K562 (cell line): Measurements from ENCODE around the gene UQCRHL. TPM values are rescaled to one million over a fixed set of nuclear protein-coding genes. Genes with fewer than 3 reads are reported as not detected.
A peak's percentile ranks its signal among the peaks of the same experiment; 100 is the strongest.

ENCODE experiments used
- EP400 ChIP-seq: fragments of 450-650 bp; IDR thresholded peaks from 2 replicates; pipeline ENCODE4 v1.6.1; 2017; ENCODE audit warnings: antibody characterized with exemption, mild to moderate bottlenecking, moderate library complexity
- FOXK2 ChIP-seq, 2 experiments: fragments of 450-650 bp; IDR thresholded peaks in 1 of 2; conservative IDR thresholded peaks in 1 of 2; 2 replicates each; pipeline ENCODE4 v1.6.1; 2016; ENCODE audit warnings: low read depth in 2 of 2, mild to moderate bottlenecking in 1 of 2
- GABPA ChIP-seq: fragments of 200-800 bp; sonication (Bioruptor generic); conservative IDR thresholded peaks from 2 replicates; pipeline ENCODE4 v1.6.1; 2016; ENCODE audit warnings: low read depth, missing genetic modification characterization, missing compliant biosample characterization
- HBP1 ChIP-seq: fragments of 450-650 bp; formaldehyde crosslinking; IDR thresholded peaks from 2 replicates; pipeline ENCODE4 v1.4.0; 2022; ENCODE audit warnings: missing genetic modification characterization
- HCFC1 ChIP-seq: IDR thresholded peaks from 2 replicates; pipeline ENCODE4 v1.6.1; 2012; ENCODE audit warnings: low read depth, low read length, improper control_type of control experiment
- HOMEZ ChIP-seq: fragments of 250-450 bp; sonication (Bioruptor Pico); IDR thresholded peaks from 2 replicates; pipeline ENCODE4 v1.4.0; 2020; ENCODE audit warnings: mild to moderate bottlenecking, moderate library complexity
- KLF1 ChIP-seq: fragments of 450-650 bp; IDR thresholded peaks from 2 replicates; pipeline ENCODE4 v1.6.1; 2016; ENCODE audit warnings: missing genetic modification characterization, missing compliant biosample characterization
- KLF13 ChIP-seq: fragments of 450-650 bp; IDR thresholded peaks from 2 replicates; pipeline ENCODE4 v1.6.1; 2016; ENCODE audit warnings: missing genetic modification characterization, low read depth, mild to moderate bottlenecking, missing compliant biosample characterization, moderate library complexity, borderline replicate concordance
- L3MBTL2 ChIP-seq: fragments of 450-650 bp; IDR thresholded peaks from 2 replicates; pipeline ENCODE4 v1.6.1; 2016; ENCODE audit warnings: mild to moderate bottlenecking, moderate library complexity
- NCOA1 ChIP-seq: fragments of 450-650 bp; IDR thresholded peaks from 2 replicates; pipeline ENCODE4 v1.6.1; 2016; ENCODE audit warnings: low read depth
- SAFB ChIP-seq: fragments of 200-400 bp; formaldehyde crosslinking; IDR thresholded peaks from 2 replicates; pipeline ENCODE4 v1.6.1; 2017; ENCODE audit warnings: low read depth, low read length, borderline replicate concordance
- SMARCC2 ChIP-seq: fragments of 450-650 bp; IDR thresholded peaks from 2 replicates; pipeline ENCODE4 v1.6.1; 2017; ENCODE audit warnings: antibody characterized with exemption, moderate library complexity, mild to moderate bottlenecking, low read depth
- SOX6 ChIP-seq: fragments of 450-650 bp; IDR thresholded peaks from 2 replicates; pipeline ENCODE4 v1.6.1; 2014; ENCODE audit warnings: mild to moderate bottlenecking
- TOE1 ChIP-seq, 2 experiments: fragments of 450-650 bp in 1 of 2; sonication (generic) in 1 of 2; formaldehyde crosslinking in 1 of 2; IDR thresholded peaks; 2 replicates each; pipeline versions ENCODE4 v1.7.1 to v1.8.0; 2016 to 2022; ENCODE audit warnings: borderline replicate concordance in 2 of 2, mild to moderate bottlenecking in 2 of 2, antibody characterized with exemption in 1 of 2, inconsistent platforms in 1 of 2, low read depth in 1 of 2, missing genetic modification reagents in 1 of 2, moderate library complexity in 1 of 2
- ZBTB2 ChIP-seq: fragments of 450-650 bp; IDR thresholded peaks from 2 replicates; pipeline ENCODE4 v1.6.1; 2016; ENCODE audit warnings: antibody characterized with exemption
- ZNF707 ChIP-seq: fragments of 250-450 bp; sonication (Bioruptor Pico); conservative IDR thresholded peaks from 2 replicates; pipeline ENCODE4 v1.8.0; 2022; ENCODE audit warnings: inconsistent platforms, mild to moderate bottlenecking, moderate library complexity
- polyA plus RNA-seq, 8 experiments: library from polyadenylated mRNA; depleted of rRNA in 4 of 8; stranded (reverse) in 5 of 8; unstranded in 3 of 8; fragments of >200 nt; fragmentation: Nextera tagmentation in 2 of 8; fragmentation: Illumina TruSeq in 1 of 8; extraction: Ambion mirVana in 2 of 8; extraction: Trizol in 1 of 8; gene quantifications; 2 replicates each; pipeline versions ENCODE4 v1.2.1 to v1.2.3, GENCODE V29; 2011 to 2014; ENCODE audit warnings: inconsistent platforms in 1 of 8, missing spikeins in 1 of 8
- total RNA-seq, 7 experiments: library from RNA; depleted of rRNA in 6 of 7; stranded (reverse); fragments of >200 nt in 6 of 7; fragmentation: Illumina TruSeq in 2 of 7; extraction: Trizol in 2 of 7; gene quantifications; 2 replicates each; pipeline versions ENCODE4 v1.2.1 to v1.2.3, GENCODE V29; 2011 to 2021; ENCODE audit warnings: low replicate concordance in 1 of 7
- TF ChIP-seq, protein P1 (sequence below): fragments of 450-650 bp; IDR thresholded peaks from 2 replicates; pipeline ENCODE4 v1.7.1; 2018; ENCODE audit warnings: mild to moderate bottlenecking, low read depth; ENCODE audit not compliant: partially characterized antibody

Gene UQCRHL
- total and polyA plus RNA-seq, 9 of the 15 experiments (the other 6 are each of a cell fraction or from before 2014, with no cell fraction given): 5.1 to 41.3 (median 21.8) TPM

GRCh38 chr1:15834406-15835204 lies 27.2 kb upstream of the UQCRHL start (continued):
- TF ChIP-seq HOMEZ (no peak), KLF1 (tag) (peak; percentile 75; the same call in 1 of the 2 replicates), SAFB (0 out of 2 replicates have a peak, but pooled peaks have one; percentile 45), L3MBTL2 (peak; percentile 99), KLF13 (tag) (peak; percentile 86; the same call in 1 of the 2 replicates), ZNF707 (CRISPR knock-in tag) (no peak), HBP1 (CRISPR knock-in tag) (no peak; the same call in 1 of the 2 replicates), GABPA (tag) (peak; percentile 61; the same call in 1 of the 2 replicates), NCOA1 (peak; percentile 27; the same call in 1 of the 2 replicates), FOXK2 (conservative IDR thresholded peaks at IDR 0.05 in 1 of 2, IDR thresholded peaks at IDR 0.05 in 1 of 2; ENCODE audit: low read depth in 2 of 2) (peak; percentile 32 to 48; a peak in 1 of 4 replicates), TOE1 (IDR thresholded peaks at IDR 0.05; ENCODE audit: borderline replicate concordance) (no peak), TOE1 (CRISPR knock-in tag; IDR thresholded peaks at IDR 0.05; ENCODE audit: borderline replicate concordance, low read depth) (peak; percentile 3; the same call in 1 of the 2 replicates), ZBTB2 (peak; percentile 82; the same call in 1 of the 2 replicates), SOX6 (peak; percentile 64), SMARCC2 (no peak), EP400 (peak; percentile 90; the same call in 1 of the 2 replicates), HCFC1 (peak; percentile 74)
- TF ChIP-seq, protein P1, sequence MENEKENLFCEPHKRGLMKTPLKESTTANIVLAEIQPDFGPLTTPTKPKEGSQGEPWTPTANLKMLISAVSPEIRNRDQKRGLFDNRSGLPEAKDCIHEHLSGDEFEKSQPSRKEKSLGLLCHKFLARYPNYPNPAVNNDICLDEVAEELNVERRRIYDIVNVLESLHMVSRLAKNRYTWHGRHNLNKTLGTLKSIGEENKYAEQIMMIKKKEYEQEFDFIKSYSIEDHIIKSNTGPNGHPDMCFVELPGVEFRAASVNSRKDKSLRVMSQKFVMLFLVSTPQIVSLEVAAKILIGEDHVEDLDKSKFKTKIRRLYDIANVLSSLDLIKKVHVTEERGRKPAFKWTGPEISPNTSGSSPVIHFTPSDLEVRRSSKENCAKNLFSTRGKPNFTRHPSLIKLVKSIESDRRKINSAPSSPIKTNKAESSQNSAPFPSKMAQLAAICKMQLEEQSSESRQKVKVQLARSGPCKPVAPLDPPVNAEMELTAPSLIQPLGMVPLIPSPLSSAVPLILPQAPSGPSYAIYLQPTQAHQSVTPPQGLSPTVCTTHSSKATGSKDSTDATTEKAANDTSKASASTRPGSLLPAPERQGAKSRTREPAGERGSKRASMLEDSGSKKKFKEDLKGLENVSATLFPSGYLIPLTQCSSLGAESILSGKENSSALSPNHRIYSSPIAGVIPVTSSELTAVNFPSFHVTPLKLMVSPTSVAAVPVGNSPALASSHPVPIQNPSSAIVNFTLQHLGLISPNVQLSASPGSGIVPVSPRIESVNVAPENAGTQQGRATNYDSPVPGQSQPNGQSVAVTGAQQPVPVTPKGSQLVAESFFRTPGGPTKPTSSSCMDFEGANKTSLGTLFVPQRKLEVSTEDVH: peak; percentile 35
